Measurements from ENCODE around the gene CCDC24. TPM values are rescaled to one million over a fixed set of nuclear protein-coding genes. Genes with fewer than 3 reads are reported as not detected.

Gene CCDC24
- total and polyA plus RNA-seq, 2 of the 13 experiments (the other 11 are each of a cell fraction or from before 2014, with no cell fraction given), result 1.4 to 2.9 TPM

- no peak for TF ChIP-seq REST (IDR thresholded peaks at IDR 0.05; ENCODE audit: borderline replicate concordance in 1 of 2, low read depth in 1 of 2, low read length in 2 of 2)
- peak; percentile 37; the same call in 1 of the 2 replicates for TF ChIP-seq ZNF331 (CRISPR knock-in tag; IDR thresholded peaks at IDR 0.05)
- no peak for TF ChIP-seq ZBTB44 (CRISPR knock-in tag; IDR thresholded peaks at IDR 0.05)
- no peak for TF ChIP-seq ZBTB14 (CRISPR knock-in tag; IDR thresholded peaks at IDR 0.05)
- TF ChIP-seq DRAP1 (CRISPR knock-in tag; IDR thresholded peaks at IDR 0.05), result 0 out of 2 replicates have a peak, but pooled peaks have one; percentile 32
- TF ChIP-seq UBTF (CRISPR knock-in tag; IDR thresholded peaks at IDR 0.05), result peak; percentile 38; the same call in 1 of the 2 replicates
- TF ChIP-seq RFXANK (CRISPR knock-in tag; IDR thresholded peaks at IDR 0.05), result no peak
- no peak for TF ChIP-seq ZNF574 (CRISPR knock-in tag; IDR thresholded peaks at IDR 0.05)
- TF ChIP-seq PHB2 (IDR thresholded peaks at IDR 0.05; ENCODE audit: partially characterized antibody), result no peak
- no peak for TF ChIP-seq PREB (CRISPR knock-in tag; IDR thresholded peaks at IDR 0.05)
- peak; percentile 30; the same call in 1 of the 2 replicates for TF ChIP-seq ZIK1 (CRISPR knock-in tag; IDR thresholded peaks at IDR 0.05; ENCODE audit: borderline replicate concordance, low read depth)
- no peak for TF ChIP-seq MLLT10 (CRISPR knock-in tag; IDR thresholded peaks at IDR 0.05)
- no peak for TF ChIP-seq ZNF562 (CRISPR knock-in tag; IDR thresholded peaks at IDR 0.05; ENCODE audit: borderline replicate concordance)
- TF ChIP-seq ZNF12 (CRISPR knock-in tag; IDR thresholded peaks at IDR 0.05), result no peak
- TF ChIP-seq ZGPAT (CRISPR knock-in tag; IDR thresholded peaks at IDR 0.05), result no peak
These were observed 13.2 kb upstream of the CCDC24 start (continued) for GRCh38 chr1:43978264-43978550.

Data from HepG2 (cell line).